A204.1 (cell line): ENCODE results near the gene PCDHB12.
"Not testable (repeated sequence)": the region's sequence is repeated elsewhere in the genome, so short reads cannot be mapped to it uniquely, and the experiment has no call there.

Source experiments
- FAIRE-seq: peaks from 2 replicates; lab custom pipeline; 2012; peaks lifted over from hg19 to GRCh38; lab: Jason Lieb, UNC

The PCDHB12 gene

GRCh38 chr5:141210281-141210680 is 1.8 kb downstream of the PCDHB12 start:
- not testable (repeated sequence) for FAIRE-seq

DNA sequence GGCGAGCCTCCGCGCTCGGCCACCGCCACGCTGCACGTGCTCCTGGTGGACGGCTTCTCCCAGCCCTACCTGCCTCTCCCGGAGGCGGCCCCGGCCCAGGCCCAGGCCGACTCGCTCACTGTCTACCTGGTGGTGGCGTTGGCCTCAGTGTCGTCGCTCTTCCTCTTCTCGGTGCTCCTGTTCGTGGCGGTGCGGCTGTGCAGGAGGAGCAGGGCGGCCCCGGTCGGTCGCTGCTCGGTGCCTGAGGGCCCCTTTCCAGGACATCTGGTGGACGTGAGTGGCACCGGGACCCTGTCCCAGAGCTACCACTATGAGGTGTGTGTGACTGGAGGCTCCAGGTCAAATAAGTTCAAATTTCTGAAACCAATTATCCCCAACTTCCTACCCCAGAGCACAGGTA is 2.3 kb downstream of the PCDHB12 start:
- not testable (repeated sequence) for FAIRE-seq

GRCh38 chr5:141213656-141214339 is 5.3 kb downstream of the PCDHB12 start, which contains the start of gene PCDHB13:
PCDHB13 (plus strand) TSS chr5:141213919; CDS start chr5:141214124, 205 bp downstream.
- not testable (repeated sequence) for FAIRE-seq

DNA sequence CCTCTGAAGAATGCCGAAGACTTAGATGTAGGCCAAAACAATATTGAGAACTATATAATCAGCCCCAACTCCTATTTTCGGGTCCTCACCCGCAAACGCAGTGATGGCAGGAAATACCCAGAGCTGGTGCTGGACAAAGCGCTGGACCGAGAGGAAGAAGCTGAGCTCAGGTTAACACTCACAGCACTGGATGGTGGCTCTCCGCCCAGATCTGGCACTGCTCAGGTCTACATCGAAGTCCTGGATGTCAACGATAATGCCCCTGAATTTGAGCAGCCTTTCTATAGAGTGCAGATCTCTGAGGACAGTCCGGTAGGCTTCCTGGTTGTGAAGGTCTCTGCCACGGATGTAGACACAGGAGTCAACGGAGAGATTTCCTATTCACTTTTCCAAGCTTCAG is 6.1 kb downstream of the PCDHB12 start:
- not testable (repeated sequence) for FAIRE-seq

DNA sequence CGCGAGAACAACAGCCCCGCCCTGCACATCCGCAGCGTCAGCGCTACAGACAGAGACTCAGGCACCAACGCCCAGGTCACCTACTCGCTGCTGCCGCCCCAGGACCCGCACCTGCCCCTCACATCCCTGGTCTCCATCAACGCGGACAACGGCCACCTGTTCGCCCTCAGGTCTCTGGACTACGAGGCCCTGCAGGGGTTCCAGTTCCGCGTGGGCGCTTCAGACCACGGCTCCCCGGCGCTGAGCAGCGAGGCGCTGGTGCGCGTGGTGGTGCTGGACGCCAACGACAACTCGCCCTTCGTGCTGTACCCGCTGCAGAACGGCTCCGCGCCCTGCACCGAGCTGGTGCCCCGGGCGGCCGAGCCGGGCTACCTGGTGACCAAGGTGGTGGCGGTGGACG is 7.0 kb downstream of the PCDHB12 start:
- FAIRE-seq = not testable (repeated sequence)

- FAIRE-seq = not testable (repeated sequence)
These were observed 7.5 kb downstream of the PCDHB12 start for GRCh38 chr5:141216035-141216434.

- FAIRE-seq = peak; percentile 98
These were observed 14.7 kb downstream of the PCDHB12 start, which contains the start of gene PCDHB14 for GRCh38 chr5:141223112-141223783. PCDHB14 (plus strand) TSS chr5:141223343; CDS start chr5:141223506, 163 bp downstream.

- not testable (repeated sequence) for FAIRE-seq
These were observed 16.3 kb downstream of the PCDHB12 start for GRCh38 chr5:141224844-141225243.

GRCh38 chr5:141225421-141225820 is 16.9 kb downstream of the PCDHB12 start:
- not testable (repeated sequence) for FAIRE-seq

DNA sequence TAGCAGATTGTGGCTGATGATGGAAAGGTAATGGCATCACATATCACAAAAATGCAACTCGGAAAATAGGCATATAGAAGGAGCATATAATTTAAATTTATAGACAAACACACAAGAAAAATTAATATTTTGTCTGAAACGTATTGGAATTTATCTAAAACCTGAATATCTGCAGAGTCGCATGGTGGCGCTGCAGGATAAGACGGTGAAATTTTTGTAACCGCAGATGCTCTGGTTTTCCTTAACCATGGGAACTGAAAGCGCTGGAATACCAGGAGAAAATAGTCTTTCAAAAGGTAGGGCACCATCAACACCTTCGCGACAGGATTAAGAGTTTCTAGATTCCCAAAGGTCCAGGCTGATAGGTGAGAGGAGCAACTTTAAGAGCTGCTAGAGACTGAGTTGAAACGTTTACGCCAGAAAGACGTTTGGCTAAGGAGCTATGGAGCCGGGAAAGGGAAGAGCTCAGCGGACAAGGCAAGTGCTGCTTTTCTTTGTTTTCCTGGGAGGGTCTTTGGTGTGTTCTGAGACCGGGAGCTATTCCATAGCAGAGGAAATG is 25.7 kb downstream of the PCDHB12 start:
- FAIRE-seq = no peak

- not testable (repeated sequence) for FAIRE-seq
These were observed 27.4 kb downstream of the PCDHB12 start for GRCh38 chr5:141235922-141236321.

DNA sequence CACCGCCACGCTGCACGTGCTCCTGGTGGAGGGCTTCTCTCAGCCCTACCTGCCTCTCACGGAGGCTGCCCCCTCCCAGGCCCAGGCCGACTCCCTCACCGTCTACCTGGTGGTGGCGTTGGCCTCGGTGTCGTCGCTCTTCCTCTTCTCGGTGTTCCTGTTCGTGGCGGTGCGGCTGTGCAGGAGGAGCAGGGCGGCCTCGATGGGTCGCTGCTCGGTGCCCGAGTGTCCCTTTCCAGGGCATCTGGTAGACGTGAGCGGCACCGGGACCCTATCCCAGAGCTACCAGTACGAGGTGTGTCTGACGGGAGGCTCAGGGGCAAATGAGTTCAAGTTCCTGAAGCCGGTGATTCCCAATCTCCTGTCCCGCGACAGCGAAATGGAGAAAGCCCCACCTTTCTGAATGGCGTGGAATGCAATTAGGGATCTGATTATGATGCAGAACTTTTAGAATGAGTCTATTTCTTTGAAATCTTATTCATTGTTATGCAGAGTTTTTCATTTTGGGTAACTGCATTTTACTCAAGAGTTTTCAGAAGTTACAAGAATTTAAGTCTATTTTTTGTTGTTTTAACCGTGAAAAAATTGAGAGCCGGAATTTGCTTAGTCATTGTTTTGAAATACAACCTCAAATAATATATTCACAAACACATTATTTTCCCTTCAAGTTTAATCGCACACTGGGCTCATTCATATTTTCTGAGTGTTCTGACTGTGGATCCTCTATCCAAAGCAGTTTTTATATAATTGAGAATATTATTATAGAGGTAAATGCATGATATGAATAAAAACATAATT is 28.2 kb downstream of the PCDHB12 start:
- FAIRE-seq = no peak

- no peak for FAIRE-seq
These were observed 33.0 kb downstream of the PCDHB12 start for GRCh38 chr5:141241496-141241895.

DNA sequence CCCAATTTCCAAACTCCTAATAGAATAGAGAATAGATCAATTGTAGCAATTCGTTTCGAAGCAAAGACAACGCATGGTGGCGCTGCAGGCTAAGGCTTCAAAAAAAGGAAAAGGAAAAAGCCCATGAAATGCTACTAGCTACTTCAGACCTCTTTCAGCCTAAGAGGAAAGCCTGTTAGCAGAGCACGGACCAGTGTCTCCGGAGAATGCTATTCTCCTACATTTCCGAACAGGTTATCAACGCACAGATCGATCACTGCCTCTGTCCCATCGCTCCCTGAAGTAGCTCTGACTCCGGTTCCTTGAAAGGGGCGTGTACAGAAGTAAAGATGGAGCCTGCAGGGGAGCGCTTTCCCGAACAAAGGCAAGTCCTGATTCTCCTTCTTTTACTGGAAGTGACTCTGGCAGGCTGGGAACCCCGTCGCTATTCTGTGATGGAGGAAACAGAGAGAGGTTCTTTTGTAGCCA is 36.8 kb downstream of the PCDHB12 start, which contains the start of gene PCDHB15:
Gene PCDHB15, plus strand, starts transcription at position 146 of the 468 bp plus-strand sequence. Its CDS starts 184 bp downstream, at position 330.
- no peak for FAIRE-seq

- not testable (repeated sequence) for FAIRE-seq
These were observed 38.5 kb downstream of the PCDHB12 start for GRCh38 chr5:141246971-141247370.

DNA sequence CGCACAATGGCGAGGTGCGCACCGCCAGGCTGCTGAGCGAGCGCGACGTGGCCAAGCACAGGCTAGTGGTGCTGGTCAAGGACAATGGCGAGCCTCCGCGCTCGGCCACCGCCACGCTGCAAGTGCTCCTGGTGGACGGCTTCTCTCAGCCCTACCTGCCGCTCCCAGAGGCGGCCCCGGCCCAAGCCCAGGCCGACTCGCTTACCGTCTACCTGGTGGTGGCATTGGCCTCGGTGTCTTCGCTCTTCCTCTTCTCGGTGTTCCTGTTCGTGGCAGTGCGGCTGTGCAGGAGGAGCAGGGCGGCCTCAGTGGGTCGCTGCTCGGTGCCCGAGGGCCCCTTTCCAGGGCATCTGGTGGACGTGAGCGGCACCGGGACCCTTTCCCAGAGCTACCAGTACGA is 38.9 kb downstream of the PCDHB12 start:
- FAIRE-seq = not testable (repeated sequence)

DNA sequence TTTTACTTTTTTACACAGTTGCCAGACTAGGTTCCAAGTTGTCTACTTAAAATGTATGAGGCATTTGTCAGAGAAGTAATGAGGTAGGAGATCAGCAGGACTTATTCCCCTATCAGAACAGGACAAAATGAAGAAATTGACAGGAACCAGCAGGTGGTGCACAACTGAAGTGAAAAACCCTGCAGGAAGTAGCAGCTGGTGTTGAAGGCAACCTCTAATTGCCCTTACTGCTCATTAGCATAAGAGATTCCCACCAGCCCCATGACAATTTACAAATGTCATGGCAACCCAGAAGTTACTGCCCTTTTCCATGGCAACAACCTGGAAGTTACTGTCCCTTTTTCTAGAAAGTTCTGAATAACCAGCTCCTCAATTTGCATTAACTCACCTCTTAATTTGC is 42.1 kb downstream of the PCDHB12 start:
- FAIRE-seq = no peak

DNA sequence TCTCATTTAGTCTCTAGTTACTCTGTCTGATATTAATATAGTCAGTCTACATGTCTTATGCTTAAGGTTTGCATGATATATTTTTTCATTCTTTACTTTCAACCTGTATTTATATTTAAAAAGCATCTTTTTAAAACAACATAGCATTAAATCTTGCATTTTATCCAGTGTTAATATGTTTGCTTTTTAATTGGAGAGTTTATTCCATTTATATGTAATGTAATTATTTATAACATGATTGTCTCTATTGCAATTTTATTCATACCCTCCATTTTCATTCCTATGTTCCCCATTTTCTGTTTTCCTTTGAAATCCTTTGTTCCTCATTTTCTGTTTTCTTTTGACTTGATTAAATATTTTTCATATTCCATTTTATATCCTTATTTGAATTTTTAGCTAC is 49.9 kb downstream of the PCDHB12 start:
- FAIRE-seq = no peak

DNA sequence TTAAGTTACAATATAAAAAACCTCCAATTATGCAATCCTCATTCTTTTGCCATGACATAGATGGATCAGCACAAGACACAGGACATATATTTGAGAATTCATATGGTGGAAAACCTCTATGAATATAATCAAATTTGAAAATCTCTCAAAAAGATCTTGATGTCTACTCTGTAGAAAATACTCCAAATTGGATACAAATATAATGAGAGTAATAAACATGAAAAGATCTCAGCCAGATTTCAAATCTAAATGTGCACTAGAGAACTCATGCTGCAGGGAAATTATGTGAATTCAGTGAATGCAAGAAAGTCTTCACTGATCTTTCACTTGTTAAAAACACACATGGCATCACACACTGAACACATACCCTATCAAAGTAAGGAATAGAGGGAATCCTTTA is 50.4 kb downstream of the PCDHB12 start:
- FAIRE-seq = no peak

DNA sequence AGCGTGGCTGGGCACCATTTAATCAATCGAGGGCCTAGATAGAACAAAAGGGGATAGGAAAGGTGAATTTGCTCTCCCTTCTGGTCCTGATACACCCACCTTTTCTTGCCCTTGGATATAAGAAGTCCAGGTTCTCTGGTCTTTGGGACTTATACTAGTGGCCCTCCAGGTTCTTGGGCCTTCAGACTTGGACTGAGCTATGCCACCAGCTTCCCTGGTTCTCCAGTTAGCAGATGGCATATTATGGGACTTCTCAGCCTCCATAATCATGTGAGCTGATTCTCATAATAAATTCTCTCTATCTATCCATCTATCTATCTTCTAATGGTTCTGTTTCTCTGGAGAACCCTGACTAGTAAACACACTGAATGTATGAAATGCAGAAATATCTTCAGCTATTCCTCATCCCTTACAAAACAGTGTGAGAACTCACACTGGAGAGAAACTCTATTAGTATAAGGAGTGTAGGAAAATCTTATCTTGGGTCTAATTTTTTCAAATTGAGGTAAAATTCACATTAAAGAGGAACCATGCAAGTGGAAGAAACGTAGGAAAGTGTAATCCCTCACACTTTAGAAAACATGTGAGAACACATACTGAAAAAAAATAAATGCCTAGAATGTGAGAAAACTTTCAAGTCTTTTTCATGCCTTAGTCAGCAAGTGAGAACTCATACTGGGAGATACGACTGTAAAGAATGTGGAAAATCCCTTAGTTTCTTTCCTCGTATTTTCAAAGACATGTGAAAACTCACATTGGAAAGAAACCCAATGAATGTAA is 52.1 kb downstream of the PCDHB12 start:
- no peak for FAIRE-seq

- peak; percentile 63 for FAIRE-seq
These were observed 52.7 kb downstream of the PCDHB12 start for GRCh38 chr5:141261238-141261546.
